Activated CD8-positive, alpha-beta memory T cell treated with anti-CD3 and anti-CD28 coated beads, Interleukin-2, amount 50 U/mL, for 1 hour (primary cell): ENCODE results near the gene AREL1.

Experiments
- DNase-seq: peaks from one replicate; pipeline ENCODE4 v3.0.0-alpha.2; 2020; ENCODE audit errors: extremely low read depth

AREL1 gene

DNA sequence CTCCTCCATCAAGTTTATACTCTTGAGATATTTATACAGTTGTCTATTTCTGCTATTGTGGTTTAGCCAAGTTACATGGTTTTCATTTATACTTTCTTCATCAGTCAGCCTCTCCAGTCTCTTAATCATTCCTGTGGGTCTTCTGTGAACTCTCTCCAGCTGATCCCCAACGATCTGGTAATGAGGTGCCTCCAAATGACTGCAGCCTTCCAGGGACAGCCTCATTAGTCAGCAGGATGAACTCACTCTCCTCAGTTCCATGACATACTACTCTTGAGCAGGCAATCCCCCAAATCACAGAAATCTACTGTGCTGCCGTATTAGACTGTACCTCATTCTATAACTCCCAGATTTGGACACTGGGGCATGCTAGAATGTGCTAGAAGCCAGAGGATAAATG is 15.3 kb downstream of the AREL1 start:
- DNase-seq = no peak

GRCh38 chr14:74697011-74697410 is 15.9 kb downstream of the AREL1 start:
- DNase-seq = no peak

DNA sequence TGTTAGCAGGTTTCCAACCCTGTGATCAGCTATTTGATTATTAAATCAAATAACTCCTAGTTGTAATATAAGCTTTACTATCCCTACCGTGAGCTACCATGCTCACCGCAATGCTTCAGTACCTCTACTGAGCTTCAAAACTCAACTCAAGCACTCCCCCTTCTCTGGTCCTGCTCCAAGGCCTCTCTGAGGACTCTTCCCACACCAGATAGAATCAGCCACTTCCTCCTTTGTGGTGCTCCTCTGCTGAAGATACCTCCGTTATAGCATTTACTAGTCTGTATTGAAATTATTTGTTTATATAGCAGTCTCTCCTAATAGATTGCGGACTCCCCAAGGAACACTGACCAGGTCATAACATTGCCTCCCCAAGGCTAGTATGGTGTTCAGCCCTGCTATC is 17.5 kb downstream of the AREL1 start:
- no peak for DNase-seq

DNA sequence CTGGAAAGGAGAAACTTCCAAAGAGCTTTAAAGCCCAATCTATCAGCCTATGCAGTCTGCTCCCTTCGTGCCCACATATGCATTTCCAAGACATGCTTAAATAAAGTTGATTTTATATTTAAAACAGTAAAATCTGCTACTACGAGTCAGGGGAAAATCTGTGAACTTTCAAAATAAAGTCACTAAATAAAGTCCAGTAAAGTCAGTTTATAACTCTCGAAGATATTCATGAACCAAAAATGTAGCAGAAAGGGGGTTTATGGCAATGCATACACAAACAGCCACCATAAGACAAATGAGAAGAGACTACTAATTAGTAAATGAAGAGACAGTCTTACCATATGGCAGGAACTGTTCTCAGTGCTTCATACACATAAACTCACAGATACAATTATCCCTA is 19.7 kb downstream of the AREL1 start:
- no peak for DNase-seq

GRCh38 chr14:74691456-74691855 is 21.4 kb downstream of the AREL1 start:
- DNase-seq = no peak

- DNase-seq = no peak
Measured at GRCh38 chr14:74685921-74686678, 26.8 kb downstream of the AREL1 start.

DNA sequence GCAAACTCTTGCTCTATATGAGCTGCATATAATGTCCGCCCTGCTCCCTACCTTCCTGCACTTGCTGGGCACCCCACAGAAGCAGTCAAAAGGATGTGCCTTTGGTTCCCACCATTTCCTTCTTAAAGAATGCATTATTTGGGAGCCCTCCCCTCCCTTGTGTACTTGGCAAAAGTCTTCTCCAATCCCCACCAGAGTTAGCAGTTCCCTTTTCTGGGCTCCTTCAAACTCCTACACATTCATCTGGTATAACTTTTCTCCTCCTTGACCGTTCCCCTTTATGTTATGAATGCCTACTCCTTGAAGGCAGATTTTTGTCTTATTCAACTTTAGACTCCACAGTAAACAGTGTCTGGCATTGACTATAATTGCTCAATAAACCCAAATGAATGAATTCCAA is 27.8 kb downstream of the AREL1 start:
- DNase-seq = no peak

- DNase-seq = no peak
Measured at GRCh38 chr14:74684434-74684833, 28.4 kb downstream of the AREL1 start.

DNA sequence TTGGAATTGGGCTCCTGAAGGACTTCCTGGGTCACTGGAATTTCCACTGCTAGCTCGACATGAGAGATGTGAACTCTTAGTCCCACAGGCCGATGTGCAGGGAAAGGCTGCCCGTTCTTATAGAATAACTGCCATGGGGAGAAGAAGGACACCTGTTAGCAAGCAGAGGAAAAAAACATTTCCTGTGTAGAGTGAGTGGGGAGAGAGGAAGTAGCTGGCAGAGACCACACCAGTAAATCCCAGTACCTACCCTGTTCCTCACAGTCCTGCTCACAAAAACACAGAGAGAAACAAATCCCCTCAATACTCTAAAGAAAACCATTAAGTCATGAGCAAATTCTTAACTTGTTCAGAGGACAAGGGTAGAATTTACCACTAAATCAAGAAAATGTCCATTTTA is 29.5 kb downstream of the AREL1 start:
- DNase-seq = no peak

GRCh38 chr14:74682169-74682952 is 30.5 kb downstream of the AREL1 start:
- DNase-seq = no peak

DNA sequence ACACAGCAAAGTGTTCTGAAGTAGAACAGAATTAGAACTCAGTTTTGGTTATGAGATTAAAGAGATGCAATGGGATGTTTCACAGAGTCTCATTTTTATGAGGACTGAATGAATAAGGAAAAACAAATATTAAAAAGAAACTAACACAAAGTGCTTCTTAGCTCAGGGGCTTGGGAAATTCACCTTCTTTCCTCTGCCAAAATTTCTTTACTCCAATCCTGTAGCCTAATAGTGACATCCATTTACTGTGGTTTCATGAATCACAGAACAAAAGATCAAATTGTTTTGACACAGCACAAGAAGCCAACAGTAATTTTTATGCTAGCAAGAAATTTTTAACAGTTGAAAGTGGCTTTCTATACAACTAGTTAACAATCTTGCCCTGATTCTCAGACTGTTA is 37.7 kb downstream of the AREL1 start:
- DNase-seq = no peak

- no peak for DNase-seq
Measured at GRCh38 chr14:74673768-74674167, 39.1 kb downstream of the AREL1 start.

DNA sequence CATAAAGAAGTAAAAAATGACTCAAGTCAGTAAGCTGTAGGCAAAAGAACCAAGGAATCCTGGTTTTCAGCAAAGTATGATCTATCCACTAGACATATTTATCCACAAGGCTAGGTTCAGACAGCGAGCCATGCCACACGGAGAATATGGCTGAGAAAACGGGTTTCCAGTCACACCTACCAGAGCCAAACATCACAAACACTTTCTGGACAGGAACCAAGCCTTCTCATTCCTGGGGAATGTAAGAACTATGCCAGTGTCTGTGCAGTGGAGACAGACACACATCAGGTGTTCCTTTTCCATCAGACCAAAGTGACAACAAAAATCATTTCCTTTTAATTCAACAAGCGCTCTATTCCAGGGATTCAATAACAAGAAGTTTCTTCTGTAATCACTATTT is 41.1 kb downstream of the AREL1 start:
- no peak for DNase-seq

GRCh38 chr14:74670726-74671411 is 42.0 kb downstream of the AREL1 start:
- DNase-seq = no peak

- no peak for DNase-seq
Measured at GRCh38 chr14:74669846-74670245, 43.0 kb downstream of the AREL1 start.

- no peak for DNase-seq
Measured at GRCh38 chr14:74669256-74669655, 43.6 kb downstream of the AREL1 start.

DNA sequence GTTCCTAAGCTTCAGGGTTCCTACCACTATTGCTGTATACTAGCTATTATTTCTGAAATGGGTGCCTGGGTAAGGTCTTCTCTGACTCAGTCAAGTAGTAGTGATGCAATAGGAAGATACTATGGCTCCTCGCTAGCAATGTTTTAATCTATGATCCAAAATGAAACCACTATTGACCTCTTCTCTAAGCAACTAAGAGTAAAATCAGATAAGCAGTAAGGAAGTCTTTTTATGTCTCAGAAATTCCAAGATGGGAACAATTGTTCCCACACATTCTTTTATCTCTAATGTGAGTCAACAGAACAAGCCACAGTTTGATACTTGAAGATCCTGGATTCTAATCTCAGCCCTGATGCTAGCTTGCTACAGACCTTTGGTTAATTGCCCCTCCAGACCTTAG is 45.1 kb downstream of the AREL1 start:
- DNase-seq = no peak

- no peak for DNase-seq
Measured at GRCh38 chr14:74664717-74665116, 48.2 kb downstream of the AREL1 start.

DNA sequence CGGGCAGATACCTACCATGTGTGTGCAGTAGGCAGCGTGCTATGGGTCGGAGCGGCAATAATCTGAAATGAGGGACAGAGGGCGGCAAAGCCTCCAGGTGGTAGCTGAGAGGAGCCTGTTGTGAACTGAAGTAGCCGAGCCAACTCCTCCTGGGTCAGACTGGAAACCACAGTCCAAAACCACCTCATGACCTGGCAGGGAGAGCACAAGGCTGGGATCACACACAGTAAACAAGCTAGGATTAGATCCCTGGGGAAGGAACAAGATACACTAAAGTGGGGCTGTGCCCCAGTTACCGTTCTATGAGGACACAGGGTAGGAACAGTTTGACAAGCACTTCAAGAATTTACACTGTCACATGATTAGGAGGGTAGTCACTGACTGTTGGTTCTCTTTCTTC is 49.0 kb downstream of the AREL1 start:
- DNase-seq = no peak

- no peak for DNase-seq
Measured at GRCh38 chr14:74661726-74662450, 51.0 kb downstream of the AREL1 start.

GRCh38 chr14:74660863-74661262 is 52.0 kb downstream of the AREL1 start:
- no peak for DNase-seq

DNA sequence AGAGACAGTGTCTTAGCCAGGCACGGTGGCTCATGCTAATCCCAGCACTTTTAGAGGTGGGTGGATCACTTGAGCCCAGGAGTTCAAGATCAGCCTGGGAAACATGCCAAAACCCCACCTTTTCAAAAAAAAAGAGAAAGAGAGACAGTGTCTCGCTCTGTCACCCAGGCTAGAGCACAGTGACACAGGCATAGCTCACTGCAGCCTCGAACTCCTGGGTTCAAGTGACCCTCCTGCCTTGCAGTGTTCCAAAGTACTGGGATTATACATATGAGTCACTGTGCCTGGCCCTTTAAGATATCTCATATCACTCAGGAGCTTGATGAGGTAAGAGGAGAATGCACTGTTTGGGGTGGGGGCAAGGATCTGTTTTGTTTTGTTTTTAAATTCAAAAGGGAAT is 52.7 kb downstream of the AREL1 start:
- no peak for DNase-seq
